WERI-Rb-1 (cell line): Measurements from ENCODE around the gene REG4.
"Not testable (repeated sequence)": the region's sequence is repeated elsewhere in the genome, so short reads cannot be mapped to it uniquely, and the experiment has no call there.

Experiments used
- DNase-seq: peaks from one replicate; pipeline ENCODE4 v3.0.0-alpha.2; 2020
- H3K27ac ChIP-seq: fragments of 250-450 bp; sonication (Bioruptor Pico); 2 replicates; pipeline ENCODE4 v1.5.1; 2020; ENCODE audit warnings: mild to moderate bottlenecking, moderate library complexity
- H3K27me3 ChIP-seq: fragments of 250-450 bp; sonication (Bioruptor Pico); 2 replicates; pipeline ENCODE4 v1.5.1; 2021; ENCODE audit warnings: mild to moderate bottlenecking, low read depth, moderate library complexity; ENCODE audit not compliant: insufficient read depth, severe bottlenecking
- H3K36me3 ChIP-seq: fragments of 250-450 bp; sonication (Bioruptor Pico); 2 replicates; pipeline ENCODE4 v1.5.1; 2020; ENCODE audit warnings: mild to moderate bottlenecking, moderate library complexity
- H3K4me3 ChIP-seq: 2 replicates; pipeline ENCODE4 v1.5.1; 2011; ENCODE audit warnings: low read depth, mild to moderate bottlenecking, control low read depth, low read length
- H3K9me3 ChIP-seq: fragments of 250-450 bp; sonication (Bioruptor Pico); 2 replicates; pipeline ENCODE4 v1.5.1; 2021; ENCODE audit warnings: mild to moderate bottlenecking, moderate library complexity; ENCODE audit not compliant: severe bottlenecking
- TF ChIP-seq, protein P1 (sequence below): IDR thresholded peaks from 2 replicates; pipeline ENCODE4 v1.5.1; 2011; ENCODE audit warnings: low read depth, mild to moderate bottlenecking, control low read depth, inconsistent platforms, low read length

Gene REG4

DNA sequence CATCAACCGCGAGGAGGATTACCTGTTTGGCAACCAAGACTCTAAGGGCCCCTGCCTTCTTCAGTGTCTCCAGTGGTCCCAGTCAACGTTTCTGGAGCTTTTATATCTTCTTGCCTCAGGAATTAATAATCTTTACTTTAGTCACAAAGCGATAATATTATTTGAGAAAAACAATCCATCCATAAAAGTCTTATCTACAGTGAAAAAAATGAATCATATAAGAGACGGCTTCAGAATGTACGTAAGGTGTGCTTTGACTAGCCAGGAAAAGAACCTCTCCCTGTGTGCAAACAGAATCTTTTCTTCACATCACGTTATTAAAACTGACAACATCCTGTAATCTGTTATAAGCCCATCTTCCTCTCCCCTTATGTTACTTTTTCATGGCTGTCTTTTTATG is at the start of gene REG4:
REG4 (minus strand) TSS at position 74 of the 400 bp plus-strand sequence. CDS start 2,691 bp downstream, outside the sequence.
- TF ChIP-seq, protein P1, sequence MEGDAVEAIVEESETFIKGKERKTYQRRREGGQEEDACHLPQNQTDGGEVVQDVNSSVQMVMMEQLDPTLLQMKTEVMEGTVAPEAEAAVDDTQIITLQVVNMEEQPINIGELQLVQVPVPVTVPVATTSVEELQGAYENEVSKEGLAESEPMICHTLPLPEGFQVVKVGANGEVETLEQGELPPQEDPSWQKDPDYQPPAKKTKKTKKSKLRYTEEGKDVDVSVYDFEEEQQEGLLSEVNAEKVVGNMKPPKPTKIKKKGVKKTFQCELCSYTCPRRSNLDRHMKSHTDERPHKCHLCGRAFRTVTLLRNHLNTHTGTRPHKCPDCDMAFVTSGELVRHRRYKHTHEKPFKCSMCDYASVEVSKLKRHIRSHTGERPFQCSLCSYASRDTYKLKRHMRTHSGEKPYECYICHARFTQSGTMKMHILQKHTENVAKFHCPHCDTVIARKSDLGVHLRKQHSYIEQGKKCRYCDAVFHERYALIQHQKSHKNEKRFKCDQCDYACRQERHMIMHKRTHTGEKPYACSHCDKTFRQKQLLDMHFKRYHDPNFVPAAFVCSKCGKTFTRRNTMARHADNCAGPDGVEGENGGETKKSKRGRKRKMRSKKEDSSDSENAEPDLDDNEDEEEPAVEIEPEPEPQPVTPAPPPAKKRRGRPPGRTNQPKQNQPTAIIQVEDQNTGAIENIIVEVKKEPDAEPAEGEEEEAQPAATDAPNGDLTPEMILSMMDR: no peak
- no peaks in the 10 kb centered on the region for H3K36me3 ChIP-seq

DNA sequence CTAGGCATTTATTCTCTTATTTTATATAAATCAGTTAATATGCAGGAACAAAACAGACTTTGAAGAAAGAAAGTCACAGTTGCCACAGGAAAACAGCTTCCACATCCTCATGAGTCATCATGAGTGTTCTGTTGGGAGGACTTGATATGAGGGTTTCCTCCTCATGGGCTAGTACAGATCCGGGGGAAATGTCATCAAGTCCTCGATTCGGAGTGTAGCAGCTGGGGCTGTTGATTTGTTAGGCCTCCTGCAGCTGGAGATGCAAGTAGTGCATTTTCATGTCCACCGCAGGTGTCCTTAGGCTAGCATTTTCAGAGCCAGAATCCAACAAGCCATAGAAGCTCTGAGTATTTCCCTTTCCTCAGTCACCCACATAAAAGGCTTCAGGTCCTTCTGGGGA is 48.4 kb upstream of the REG4 start:
- Histone ChIP-seq H3K27ac (no peak overlapping the region), H3K4me3 (no peak overlapping the region), H3K9me3 (no peaks in the 10 kb centered on the region), H3K36me3 (no peaks in the 10 kb centered on the region), H3K27me3 (no peaks in the 10 kb centered on the region)
- TF ChIP-seq, protein P1: no peak
- DNase-seq: no peak

More for the DNA sequence above, at the start of gene REG4:
- no peak for DNase-seq
- no peak within 1 kb of the TSS for H3K27ac ChIP-seq
- H3K27me3 ChIP-seq: no peaks in the 10 kb centered on the region
- H3K9me3 ChIP-seq: peaks cover under 1% of the 10 kb centered on the region
- H3K4me3 ChIP-seq: no peak within 1 kb of the TSS

DNA sequence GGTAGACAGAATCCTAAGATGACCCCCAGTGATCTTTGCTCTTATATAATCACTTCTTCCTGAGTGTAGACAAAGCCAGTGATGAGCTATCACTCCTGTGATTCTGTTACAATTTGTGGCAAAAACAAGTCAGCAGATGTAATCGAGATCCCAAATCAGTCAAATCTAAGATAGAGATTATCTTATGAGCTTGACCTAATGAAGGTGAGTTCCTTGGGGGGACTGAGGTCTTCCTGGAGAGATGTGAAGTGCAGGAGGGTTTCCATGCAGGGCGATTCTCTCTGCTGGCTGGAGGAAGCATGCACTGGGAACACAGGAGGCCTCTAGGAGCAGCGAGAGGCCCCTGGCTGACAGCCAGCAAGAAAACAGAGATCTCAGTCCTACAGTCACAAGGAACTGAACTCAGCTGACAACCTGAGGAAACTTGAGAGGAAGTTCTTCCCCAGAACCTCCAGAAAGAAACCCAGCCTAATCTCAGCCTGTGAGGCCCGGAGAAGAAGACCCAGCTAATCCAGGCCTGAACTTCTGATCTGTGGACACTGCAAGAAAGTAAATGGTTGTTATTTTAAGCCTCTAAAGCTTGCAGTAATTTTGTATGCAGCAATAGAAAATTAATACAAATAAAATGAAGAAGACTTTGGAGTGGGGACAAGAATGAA is 47.4 kb upstream of the REG4 start:
- H3K9me3 ChIP-seq, H3K27me3 ChIP-seq, H3K36me3 ChIP-seq, DNase-seq, H3K4me3 ChIP-seq, H3K27ac ChIP-seq: not testable (repeated sequence)

DNA sequence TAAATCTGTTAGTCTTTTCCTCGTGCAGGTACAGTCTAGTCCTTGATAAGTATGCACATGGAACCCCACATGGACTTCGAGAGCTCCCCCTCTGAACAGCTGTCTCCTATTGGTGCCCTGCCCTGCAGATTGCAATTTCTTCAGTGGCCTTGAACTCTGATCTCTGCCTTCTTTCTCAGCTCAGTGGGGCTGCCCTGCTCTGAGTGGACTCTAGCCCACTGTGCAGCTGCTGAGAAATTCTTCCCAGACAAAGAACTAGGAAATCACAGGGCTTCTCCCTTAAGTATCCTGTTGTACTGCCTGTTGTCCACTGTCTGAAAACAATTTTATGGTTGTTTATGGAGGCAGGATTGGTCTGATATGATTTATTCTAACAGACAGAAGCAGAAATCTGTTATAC is 46.9 kb upstream of the REG4 start:
- no peaks in the 10 kb centered on the region for H3K9me3 ChIP-seq
- H3K4me3 ChIP-seq: no peak overlapping the region
- TF ChIP-seq, protein P1: no peak
- H3K27me3 ChIP-seq: no peaks in the 10 kb centered on the region
- H3K36me3 ChIP-seq: no peaks in the 10 kb centered on the region
- no peak overlapping the region for H3K27ac ChIP-seq
- DNase-seq: no peak

DNA sequence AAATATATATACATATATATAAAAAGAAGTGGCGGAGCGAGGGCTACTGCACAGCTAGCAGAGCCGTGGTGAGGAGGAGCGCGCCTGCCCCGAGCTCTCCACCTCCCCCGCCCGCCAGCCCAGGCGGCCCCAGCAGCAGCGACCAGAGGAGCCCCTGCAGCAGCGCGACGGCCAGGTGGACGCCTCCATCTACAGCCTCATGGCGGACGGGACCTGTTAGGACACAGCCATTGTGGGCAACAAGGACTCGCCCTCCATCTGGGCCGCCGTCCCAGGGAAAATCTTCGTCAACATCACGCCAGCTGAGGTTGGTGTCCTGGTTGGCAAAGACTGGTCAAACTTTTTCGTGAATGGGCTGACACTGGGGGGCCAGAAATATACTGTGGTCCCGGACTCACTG is 41.9 kb upstream of the REG4 start:
- Histone ChIP-seq H3K36me3 (no peaks in the 10 kb centered on the region), H3K27ac (no peak overlapping the region), H3K4me3 (no peak overlapping the region), H3K9me3 (no peaks in the 10 kb centered on the region), H3K27me3 (no peaks in the 10 kb centered on the region)
- TF ChIP-seq, protein P1: no peak
- no peak for DNase-seq

DNA sequence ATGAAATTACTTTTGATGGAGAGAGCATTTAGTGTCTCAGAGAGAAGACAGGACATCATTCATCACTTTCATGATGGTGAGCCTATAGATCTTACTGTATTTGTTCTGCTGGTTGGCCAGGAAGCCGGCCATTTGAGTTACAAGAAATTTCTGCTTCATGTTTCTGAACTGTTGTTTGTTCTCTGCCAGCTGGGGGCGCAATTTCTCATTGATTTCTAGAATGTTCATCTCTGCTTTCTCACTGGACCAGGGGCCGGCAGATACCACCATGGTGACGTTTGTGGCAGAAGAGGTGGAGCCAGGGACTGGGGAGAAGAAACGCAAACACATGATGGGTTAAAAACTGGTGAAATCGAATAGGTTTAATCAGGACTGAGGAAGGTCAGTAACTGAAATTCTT is 32.9 kb upstream of the REG4 start:
- H3K4me3 ChIP-seq, DNase-seq, H3K9me3 ChIP-seq, H3K27ac ChIP-seq, H3K36me3 ChIP-seq, H3K27me3 ChIP-seq: not testable (repeated sequence)

DNA sequence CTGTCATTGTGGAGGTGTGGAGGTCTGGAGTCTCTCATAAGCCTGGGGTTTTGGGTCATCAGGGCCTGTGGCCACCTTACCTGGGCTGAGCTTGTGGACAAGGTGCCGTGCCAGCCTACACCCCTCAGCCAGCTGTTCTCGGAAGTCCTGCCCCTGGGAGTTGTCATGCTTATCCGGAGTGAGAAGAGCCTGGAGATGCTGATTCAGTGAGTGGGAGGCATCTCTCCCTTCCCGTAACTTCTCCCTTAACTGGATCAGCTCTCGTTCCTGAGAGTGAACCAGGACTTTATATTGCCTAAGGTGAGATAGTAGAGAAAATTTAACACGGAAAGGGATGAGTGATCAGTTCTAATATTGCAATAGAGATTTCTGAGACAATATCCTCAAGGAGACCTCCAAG is 30.0 kb upstream of the REG4 start:
- TF ChIP-seq, protein P1: no peak
- no peaks in the 10 kb centered on the region for H3K9me3 ChIP-seq
- no peak overlapping the region for H3K27ac ChIP-seq
- no peaks in the 10 kb centered on the region for H3K36me3 ChIP-seq
- H3K27me3 ChIP-seq: no peaks in the 10 kb centered on the region
- no peak overlapping the region for H3K4me3 ChIP-seq
- no peak for DNase-seq
